GM19238 (cell line): ENCODE results near the gene C5AR1.
"Not testable (repeated sequence)": the region's sequence is repeated elsewhere in the genome, so short reads cannot be mapped to it uniquely, and the experiment has no call there.

Source experiments
- DNase-seq: peaks from one replicate; pipeline ENCODE4 v3.0.0; 2011; ENCODE audit warnings: low spot score; ENCODE audit not compliant: insufficient read length

Gene C5AR1

DNA sequence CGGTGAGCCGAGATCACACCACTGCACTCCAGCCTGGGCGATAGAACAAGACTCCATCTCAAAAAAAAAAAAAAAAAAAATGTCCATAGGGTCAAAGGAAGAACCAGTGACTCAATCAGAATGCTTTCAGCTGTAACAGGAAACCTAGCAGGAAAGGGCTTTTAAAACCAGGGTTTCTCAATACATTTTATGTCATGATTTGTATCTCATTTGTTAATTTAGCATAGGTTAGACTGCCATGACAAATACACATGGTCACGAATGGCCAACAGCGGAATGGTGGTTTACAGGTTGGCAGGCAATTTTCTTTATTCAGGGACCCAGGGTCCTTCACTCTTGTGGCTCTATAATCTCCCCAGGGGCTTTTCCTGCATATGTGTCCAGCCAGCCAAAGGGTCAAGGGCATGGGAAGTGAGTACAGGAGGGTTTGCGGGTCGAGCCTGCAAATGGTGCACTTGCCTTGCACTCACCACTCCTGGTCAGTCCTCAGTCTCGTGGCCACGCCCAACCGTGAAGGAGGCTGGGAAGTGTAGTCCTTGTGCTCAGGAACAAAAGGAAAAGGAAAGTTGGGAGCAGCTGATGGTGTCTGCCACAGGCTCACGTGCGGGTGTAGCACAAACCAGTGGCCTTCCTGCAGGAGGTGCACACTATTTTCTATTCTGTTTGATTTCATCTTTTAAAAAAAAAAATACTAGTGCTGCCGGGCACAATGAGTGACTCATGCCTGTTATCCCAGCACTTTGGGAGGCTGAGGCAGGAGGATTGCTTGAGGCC is 54.3 kb downstream of the C5AR1 start:
- DNase-seq: no peak

DNA sequence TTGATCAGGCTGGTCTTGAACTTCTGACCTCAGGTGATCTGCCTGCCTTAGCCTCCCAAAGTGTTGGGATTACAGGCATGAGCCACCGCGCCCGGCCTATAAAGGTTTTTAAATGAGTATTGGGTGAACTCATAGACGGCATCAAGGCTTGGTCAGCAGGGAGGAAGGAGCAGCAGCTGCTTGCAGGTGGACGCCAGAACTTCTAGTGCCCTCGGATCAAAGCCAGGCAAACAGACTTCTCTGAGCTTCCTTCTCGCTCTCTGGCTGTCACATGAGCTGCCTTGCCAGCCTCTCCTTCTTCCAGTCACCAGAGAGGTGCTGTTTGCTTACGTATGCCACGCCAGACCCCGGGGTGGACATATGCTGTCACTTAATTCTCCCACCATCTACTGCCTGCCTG is 55.8 kb downstream of the C5AR1 start:
- not testable (repeated sequence) for DNase-seq

DNA sequence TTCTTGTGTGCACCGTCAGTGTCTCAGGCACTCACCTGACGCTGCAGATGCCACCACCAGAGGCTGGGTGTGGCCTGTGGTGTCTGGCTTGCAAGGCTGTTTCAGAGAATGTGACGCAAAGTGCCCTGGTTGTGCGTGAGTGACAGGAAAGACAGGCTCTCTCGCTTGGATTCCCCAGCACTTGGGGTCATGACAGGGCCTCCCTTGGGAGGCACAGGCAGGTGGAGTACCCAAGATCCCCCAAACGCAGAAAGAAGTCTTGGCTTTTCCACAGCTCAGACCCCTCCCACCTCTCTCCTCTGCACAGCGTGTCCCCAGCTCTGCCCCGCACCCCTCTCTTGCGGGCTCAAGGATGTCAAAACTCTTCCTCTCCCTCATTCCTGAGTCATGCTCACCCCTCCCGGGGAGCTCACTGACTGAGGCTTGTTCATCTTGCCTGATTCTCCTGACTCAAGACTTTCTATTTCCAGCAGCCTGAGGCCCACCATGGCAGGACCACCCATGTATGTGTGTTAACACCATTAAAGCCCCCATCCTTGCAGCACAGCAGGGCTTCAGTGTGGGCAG is 60.5 kb downstream of the C5AR1 start:
- no peak for DNase-seq

DNA sequence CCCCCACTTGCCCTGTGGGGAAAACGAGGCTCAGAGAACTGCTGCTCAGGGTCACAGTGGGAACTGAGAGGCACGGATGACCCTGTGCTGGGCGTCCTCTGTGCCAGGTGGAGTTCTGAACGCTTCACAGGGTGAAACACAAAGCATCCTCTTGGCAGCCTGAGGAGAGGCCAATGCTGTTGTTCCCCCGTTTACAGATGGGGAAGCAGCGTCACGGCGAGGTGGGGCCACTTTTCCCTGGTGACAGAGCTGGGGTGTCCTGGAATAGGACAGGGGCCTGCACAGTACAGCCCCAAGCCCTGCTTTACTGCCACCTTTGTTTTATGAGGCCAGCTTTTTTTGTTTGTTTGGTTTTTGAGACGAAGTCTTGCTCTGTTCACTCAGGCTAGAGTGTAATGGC is 61.6 kb downstream of the C5AR1 start:
- no peak for DNase-seq
